Endometrial microvascular endothelial cells (primary cell): ENCODE data around the gene EVI5L. TPM values are rescaled to one million over a fixed set of nuclear protein-coding genes. Genes with fewer than 3 reads are reported as not detected.

Experiments
- in situ Hi-C: cut with HindIII; loops from 2 replicates; pipeline ENCODE4 v1.10.0; 2017; ENCODE audit warnings: low sequenced_read_pairs, low pct_unique_long_range_greater_than_20kb; ENCODE audit errors: inconsistent ontology term
- total RNA-seq: library from RNA; depleted of rRNA; stranded (reverse); fragments of >200 nt; gene quantifications from one replicate; pipeline ENCODE4 v1.2.3, GENCODE V29; 2015; ENCODE audit errors: inconsistent ontology term

Gene EVI5L
- total RNA-seq, 1 donor from 2014 or later = 23.2 TPM

DNA sequence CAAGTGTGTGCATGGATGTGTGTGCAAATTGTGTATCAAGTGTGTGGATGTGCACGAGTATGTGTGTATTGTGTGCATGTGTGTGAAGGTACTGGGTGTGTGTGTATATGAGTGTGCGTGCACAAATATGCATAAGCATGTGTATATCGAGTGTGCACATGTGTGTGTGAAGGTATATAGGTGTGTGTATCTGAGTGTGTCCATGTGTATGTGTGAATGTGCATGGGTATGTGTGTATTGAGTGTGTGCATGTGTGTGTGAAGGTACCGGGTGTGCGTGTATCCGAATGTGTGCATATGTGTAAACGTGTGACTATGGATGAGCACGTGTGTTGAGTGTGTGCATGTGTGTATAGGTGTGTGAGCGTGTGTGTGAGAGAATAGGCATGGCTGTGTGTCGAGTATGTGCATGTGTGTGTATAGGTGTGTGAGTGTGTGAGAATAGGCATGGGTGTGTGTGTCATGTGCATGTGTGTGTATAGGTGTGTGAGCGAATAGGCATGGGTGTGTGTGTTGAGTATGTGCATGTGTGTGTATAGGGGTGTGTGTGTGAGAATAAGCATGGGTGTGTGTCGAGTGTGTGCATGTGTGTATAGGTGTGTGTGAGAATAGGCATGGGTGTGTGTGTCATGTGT is 12.8 kb downstream of the EVI5L start:
- in situ Hi-C loops = no loop called here

DNA sequence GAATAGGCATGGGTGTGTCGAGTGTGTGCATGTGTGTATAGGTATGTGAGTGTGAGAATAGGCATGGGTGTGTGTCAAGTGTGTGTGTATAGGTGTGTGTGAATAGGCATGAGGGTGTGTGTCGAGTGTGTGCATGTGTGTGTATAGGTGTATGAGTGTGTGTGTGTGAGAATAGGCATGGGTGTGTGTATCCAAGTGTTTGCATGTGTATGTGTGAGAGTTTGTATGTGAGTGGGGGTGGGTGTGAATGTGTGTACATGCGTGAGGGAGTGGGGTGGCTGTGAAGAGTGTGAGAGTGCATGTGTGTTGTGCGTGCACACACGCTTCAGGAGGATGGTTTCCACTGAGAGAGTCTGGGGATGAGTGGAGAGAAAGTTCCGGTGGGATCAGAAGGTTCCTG is 13.5 kb downstream of the EVI5L start:
- in situ Hi-C loops = no loop called here

DNA sequence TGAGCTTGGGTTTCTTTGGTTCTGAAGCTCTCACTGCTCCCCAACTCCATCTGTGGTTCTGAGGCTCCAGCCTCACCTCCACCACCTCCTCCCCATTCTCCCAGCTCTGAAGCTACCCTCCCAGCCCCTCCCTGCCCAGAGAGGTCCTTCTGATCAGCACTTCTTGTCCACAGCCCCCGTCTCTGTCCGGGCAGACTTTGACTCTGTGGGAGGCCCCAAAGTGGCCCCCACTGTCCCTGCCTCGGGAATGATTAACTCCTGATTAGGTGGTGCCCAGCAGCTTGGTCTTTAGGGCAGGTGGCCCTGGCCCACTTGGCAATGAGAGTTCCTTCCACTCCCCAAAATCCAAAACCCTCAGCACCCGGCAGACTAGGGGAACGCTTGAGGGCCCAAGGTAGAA is 14.4 kb downstream of the EVI5L start:
- in situ Hi-C loops = no loop called here

DNA sequence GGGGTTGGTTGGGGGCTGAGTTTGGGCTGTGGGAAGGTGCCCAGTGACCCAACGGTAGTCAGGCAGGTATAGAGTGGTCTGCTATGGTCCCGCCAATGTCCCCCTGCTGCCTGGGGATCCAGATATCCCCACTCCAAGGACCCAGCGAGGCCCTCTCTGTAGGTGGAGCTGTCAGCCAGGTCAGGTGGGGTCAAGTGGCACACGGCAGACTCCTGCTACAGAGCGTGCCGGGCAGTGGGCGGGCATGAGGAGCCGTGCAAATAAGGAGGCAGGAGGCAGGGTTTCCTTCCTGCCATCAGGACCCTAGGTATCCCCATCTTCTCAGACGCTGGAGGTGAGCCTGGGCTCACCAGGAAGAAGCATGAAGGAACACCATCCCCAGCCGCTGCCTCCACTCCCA is 14.9 kb downstream of the EVI5L start:
- in situ Hi-C loops = no loop called here

DNA sequence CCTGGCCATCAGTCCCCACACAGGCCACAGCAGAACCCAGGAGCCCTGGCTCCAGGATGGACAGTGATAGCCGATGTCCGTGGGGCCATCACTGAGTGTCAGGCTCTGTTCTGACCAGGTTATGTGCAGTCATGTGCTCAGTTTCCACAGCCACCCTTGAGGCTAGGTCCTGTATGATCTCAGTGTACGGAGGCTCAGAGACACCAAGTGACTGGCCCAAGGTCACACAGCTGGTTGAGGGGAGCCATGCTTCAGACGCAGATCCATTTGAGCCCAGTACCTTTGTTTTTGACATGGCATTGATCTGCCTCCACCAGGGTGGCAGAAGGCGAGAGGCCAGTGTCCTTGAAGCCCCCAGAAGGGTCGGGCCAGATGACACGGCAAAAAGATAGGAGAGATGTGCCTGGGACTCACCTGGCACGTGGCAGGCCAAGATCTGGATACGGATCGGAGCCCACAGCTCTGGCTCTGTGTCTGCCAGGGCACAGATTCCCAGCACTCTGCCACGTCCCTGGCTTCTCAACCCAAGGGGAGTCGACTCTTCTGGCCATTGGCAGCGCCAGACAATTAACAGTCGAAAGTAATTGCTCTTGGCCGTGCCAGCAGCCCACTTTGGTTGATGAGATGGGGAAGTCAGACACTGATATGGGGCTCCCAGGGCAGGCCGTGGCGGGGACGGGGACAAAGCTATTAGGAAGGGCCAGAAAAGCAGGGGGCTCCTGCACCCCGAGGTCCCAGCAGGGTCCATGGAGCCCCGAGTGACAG is 15.6 kb downstream of the EVI5L start:
- in situ Hi-C loops = no loop called here

DNA sequence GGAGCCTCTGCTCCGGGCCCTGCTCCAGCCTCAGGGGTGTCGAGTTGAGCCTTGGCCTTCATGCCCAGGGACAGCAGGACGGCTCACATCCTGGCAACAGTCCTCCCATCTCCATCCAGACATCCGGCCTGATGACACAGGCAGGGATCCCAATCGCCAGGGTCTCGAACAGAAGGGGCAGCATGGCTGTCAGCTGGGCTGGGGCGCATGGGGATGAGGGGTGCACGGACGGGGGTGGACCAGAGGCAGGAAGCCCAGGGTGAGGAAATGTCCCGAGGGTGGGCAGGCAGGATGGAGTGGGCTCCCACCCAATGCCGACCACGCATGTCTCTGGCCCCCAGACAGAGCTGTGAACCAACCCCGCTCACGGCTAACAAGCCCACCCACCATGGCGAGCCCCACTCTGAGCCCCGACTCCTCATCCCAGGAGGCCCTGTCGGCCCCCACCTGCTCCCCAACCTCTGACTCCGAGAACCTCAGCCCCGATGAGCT is 16.2 kb downstream of the EVI5L start:
- in situ Hi-C loops = no loop called here

DNA sequence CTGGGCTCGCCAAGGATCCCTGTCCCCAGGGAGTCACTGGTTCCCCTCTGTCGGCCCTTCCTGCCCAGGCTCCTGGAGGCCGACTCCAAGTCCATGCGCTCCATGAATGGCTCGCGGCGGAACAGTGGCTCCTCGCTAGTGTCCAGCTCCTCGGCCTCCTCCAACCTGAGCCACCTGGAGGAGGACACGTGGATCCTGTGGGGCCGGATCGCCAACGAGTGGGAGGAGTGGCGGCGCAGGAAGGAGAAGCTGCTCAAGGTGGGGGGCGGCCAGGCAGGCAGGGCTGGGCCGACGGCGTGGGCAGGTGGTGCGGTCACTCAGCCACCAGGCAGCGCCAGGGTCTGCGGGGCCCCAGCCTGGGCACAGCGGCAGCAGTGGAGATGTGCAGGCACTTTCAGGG is 17.6 kb downstream of the EVI5L start:
- in situ Hi-C loops = no loop called here

DNA sequence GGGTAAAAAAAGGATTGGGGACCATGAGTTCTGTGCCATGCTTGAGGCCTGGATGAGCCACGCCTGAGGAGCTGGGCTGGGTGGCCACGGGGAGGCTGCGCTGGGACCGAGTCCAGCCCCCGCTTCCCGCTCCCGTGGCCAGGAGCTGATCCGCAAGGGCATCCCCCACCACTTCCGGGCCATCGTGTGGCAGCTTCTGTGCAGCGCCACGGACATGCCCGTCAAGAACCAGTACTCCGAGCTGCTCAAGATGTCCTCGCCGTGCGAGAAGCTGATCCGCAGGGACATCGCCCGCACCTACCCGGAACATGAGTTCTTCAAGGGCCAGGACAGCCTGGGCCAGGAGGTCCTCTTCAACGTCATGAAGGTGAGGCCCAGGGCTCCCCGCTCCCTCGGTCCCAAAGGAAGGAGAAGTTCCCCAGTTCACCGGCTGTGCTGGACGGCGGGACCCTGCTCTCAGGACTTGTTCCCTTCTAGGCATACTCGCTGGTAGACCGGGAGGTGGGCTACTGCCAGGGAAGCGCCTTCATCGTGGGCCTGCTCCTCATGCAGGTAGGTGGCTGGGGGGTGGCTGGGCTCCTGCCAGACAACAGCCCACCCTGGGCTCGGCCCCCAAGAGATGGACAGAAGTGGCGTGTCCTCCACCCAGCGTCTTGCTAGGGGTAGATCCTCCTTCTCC is 18.9 kb downstream of the EVI5L start:
- in situ Hi-C loops = no loop called here

DNA sequence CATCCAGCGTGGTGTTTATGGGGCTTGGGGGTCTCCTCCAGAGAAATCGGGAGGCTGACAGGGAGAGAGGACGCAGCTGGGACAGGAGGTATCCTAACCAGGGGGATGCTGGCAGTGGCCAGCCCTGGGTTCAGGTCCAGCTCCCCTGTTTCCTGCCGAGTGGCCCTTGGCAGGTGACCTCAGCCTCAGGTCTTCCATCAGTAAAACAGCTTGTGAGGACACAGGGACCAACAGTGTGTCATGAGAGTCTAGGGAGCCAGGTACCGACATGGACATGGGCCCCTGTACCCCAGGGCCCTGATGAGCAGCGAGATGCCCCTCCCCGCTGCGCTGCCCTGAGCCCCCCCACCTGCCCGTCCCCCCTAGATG is 19.6 kb downstream of the EVI5L start:
- in situ Hi-C loops = no loop called here

DNA sequence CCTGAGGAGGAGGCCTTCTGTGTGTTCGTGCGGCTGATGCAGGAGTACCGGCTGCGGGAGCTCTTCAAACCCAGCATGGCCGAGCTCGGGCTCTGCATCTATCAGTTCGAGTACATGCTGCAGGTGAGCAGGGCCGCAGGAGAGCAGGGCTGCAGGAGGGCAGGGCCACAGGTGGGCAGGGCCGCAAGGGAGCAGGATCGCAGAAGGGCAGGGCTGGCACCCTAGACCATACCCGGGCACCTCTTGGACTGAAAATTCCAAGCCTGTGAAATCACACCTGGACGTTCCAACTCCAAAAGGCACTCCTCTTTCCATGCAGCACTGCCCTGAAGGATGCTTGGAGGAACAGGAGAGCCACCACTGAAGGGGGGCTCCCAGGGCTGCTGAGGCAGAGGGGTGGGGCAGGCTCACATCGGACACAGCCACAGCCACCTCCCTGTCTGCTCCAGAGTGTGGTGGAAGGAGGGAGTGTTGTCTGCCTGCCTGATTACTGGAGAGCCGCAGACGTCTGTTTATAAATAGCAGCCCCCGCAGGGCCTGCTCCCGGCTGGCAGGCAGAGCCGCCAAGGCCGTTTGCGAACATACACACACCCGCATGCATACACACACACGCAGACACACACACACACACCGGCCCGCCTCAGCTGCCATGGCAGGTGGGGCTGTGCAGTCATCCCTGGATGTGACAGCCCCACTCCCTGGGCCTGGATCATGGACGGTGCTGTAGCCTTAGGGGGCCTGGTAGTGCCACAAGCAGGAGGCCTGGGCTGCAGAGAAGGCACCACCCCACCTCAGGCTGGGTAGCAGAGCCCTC is 20.2 kb downstream of the EVI5L start:
- in situ Hi-C loops = no loop called here

DNA sequence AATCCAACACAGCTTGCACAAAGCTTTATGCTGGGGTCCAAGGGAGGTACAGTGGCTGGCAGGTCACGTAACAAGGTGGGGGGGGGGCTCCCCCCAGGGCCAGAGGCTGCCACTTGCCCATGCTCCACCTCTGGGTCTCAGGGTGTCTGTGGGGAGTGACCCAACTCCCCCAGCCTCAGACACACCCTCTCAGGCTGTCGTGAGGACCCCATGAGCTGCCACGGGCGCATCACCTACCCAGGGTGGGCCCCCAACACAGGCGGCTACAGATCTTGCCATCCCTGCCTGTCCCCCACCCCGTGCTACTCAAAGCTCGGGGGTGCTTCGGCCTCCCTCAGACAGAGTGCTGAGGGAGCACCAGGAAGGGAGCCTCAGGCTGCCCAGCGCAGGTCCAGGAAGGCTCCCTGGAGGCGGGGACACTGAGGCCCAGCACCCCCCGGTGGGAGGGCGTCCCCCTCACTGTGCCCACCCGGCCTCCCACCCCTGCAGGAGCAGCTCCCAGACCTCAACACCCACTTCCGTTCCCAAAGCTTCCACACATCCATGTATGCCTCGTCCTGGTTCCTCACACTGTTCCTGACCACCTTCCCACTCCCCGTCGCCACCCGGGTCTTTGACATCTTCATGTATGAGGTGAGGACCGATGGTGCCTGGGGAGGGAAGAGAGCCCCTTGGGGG is 21.1 kb downstream of the EVI5L start:
- in situ Hi-C loops = no loop called here

DNA sequence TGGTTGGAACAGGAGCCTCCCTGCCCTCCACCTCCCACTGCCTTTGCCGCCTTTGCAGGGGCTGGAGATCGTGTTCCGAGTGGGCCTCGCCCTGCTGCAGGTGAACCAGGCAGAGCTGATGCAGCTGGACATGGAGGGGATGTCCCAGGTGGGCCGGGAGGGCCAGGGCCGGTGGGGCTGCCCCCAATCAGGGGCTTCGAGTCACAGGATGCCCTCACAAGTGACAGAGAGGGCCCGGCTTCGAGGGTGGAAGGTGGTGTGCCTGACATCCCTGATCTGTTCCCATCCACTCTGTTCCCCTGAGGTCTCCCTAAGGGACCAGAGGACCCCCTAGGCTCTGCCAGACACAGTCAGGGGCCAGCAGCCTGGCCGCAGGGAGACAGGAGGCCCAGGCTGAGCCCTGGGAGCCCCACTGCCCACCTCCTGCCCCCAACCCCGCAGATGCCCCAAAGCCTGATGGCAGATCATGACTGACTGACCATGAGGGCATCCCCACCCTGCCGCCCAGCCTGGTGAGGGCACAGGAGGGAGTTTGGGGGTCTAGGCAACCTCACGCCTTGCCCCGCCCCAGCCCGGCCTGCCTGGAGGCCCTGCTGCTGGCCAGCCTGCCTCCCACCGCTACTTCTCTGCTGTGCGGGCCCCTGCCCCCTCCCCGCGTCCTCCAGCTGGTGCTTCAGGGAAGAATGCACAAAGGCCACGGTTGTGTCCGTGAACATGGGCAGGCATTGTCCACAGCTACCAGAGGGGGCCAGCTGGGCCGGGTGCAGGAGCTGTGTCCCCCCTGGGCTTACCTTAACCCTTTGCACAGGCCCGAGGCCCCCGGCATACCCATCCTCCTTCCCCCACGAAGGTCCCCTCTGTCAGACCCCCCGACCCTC is 21.8 kb downstream of the EVI5L start:
- in situ Hi-C loops = no loop called here

DNA sequence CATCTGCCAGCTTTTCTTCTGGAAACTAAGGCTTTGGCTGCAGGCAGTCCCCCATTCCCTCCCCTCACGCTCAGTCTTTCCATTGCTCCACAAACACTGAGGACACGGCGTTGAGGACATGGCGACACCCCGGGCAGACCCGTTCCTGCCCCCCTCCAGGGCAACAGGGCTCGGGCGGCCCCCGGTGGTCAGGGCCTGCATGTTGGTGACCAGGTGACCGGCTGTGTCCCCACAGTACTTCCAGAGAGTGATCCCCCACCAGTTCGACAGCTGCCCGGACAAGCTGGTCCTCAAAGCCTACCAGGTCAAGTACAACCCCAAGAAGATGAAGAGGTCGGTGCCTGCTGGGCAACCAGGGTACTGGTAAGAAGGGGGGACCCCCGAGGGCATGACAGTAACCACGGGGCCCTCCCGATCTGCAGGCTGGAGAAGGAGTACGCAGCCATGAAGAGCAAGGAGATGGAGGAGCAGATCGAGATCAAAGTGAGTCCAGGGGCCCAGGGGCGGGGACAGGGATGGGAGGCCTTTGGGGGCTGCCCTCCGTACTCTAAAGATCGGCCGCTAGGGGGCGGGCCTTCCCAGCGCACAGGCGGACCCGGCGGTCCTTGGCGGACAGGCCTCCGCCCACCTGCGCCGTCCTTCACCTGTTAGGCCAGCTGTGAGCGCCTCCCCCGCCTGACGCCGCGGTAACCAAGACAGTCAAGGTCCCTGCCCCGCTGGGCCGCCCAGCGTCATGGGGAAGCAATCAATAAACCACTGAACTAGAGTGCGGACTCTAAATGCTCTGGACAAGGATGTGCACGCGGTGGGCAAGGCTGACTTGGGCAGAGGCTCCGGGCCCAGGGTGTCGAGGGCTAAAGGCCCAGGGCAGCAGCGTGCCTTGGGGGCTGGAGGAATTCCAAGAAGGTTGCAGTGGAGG is 23.1 kb downstream of the EVI5L start:
- in situ Hi-C loops = no loop called here

DNA sequence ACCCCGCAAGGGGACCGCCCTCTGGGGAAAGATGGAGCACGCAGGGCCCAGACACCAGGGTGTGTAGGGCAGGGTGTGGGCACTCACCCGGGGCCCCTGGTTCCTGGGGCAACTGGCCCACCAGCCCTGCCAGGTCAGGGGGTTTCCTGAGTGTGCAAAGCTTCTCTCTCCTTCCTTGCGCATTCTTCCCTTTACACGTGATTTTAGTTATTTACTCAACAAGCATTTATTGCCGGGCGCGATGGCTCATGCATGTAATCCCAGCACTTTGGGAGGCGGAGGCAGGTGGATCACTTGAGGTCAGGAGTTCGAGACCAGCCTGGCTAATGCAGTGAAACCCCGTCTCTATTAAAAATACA is 23.7 kb downstream of the EVI5L start:
- in situ Hi-C loops = no loop called here

DNA sequence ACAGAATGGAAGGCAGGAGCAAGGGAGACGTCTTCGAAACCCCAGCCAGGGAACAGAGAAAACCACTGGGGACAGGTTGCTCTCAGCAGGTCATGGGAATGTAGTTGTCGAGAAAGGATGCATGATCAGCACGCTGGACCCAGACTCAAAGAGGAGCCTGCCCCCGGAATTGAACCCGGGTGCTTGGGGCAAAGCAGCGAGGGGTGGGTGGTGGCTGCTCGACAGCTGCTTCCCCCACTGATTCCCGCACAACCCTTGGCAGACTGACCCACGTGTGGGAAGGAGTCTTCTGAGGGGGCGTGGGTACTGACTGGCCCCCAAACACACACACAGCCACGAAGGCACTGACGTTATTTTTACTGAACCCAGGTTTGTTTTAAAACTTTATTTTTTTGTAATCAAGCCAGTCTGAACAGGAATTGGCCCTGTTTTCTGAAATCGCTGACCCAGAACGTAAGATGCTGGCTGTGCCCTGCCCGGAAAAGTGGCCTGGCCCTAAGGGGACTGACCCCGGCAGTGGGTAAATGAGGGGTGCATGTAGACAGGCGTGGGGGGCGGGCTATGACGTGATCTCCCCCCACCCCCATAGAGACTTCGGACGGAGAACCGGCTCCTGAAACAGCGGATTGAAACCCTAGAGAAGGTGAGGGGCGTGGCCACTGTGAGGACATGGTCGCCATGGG is 25.5 kb downstream of the EVI5L start:
- in situ Hi-C loops = no loop called here

DNA sequence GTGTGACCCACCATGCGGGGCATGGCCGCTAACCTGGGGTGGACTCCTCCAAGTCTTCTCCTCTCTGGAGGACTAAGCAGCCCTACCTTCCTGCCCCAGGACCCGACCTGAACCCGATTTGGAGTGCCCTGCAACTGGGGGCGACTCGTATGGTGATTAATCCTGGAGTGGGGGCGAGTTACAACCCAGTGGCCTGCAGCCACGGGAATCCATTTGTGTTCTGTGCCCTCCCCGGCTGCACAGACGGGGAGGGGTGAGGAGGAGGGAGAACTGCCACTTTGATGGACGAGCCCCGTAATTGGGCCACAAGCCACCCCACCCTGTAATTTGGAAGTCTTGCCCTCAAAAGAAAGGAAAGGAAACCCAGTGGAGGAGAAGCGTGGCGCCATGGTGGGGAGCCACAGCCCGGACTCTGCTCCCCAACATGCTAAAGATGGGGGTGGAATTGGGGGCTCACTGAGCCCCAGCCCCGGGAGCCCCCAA is 26.1 kb downstream of the EVI5L start:
- in situ Hi-C loops = no loop called here
